Neural cell (in vitro differentiated cells): Measurements from ENCODE around the gene FBXO48.

Experiments used
- EP300 ChIP-seq: fragments of 450-650 bp; conservative IDR thresholded peaks from 2 replicates; pipeline ENCODE4 v1.6.1; 2014; ENCODE audit warnings: antibody characterized with exemption, mild to moderate bottlenecking, moderate library complexity; ENCODE audit not compliant: poor library complexity, severe bottlenecking
- EZH2 ChIP-seq: fragments of 200-600, 300-800 bp; shearing (Covaris generic), sonication (generic); IDR thresholded peaks from 2 replicates; pipeline ENCODE4 v1.6.1; 2014; ENCODE audit warnings: antibody characterized with exemption, low read length, borderline replicate concordance, mild to moderate bottlenecking; ENCODE audit not compliant: insufficient read depth, poor library complexity, severe bottlenecking
- MXI1 ChIP-seq: fragments of 450-650 bp; conservative IDR thresholded peaks from 2 replicates; pipeline ENCODE4 v1.6.1; 2014; ENCODE audit warnings: antibody characterized with exemption, mild to moderate bottlenecking; ENCODE audit not compliant: poor library complexity, severe bottlenecking
- POLR2AphosphoS5 ChIP-seq: IDR thresholded peaks from 2 replicates; pipeline ENCODE4 v1.6.1; 2012
- RAD21 ChIP-seq: fragments of 450-650 bp; conservative IDR thresholded peaks from 2 replicates; pipeline ENCODE4 v1.6.1; 2014; ENCODE audit warnings: antibody characterized with exemption, mild to moderate bottlenecking, moderate library complexity
- SMC3 ChIP-seq: fragments of 450-650 bp; conservative IDR thresholded peaks from 2 replicates; pipeline ENCODE4 v1.6.1; 2014; ENCODE audit warnings: antibody characterized with exemption, mild to moderate bottlenecking, moderate library complexity; ENCODE audit not compliant: poor library complexity
- TAF1 ChIP-seq: IDR thresholded peaks from 2 replicates; pipeline ENCODE4 v1.6.1; 2012; ENCODE audit warnings: low read depth
- TF ChIP-seq, protein P1 (sequence below): fragments of 450-650 bp; IDR thresholded peaks from 2 replicates; pipeline ENCODE4 v1.5.1; 2014; ENCODE audit warnings: antibody characterized with exemption, mild to moderate bottlenecking, moderate library complexity; ENCODE audit not compliant: poor library complexity, severe bottlenecking
- TF ChIP-seq, protein P2 (sequence below): IDR thresholded peaks from 2 replicates; pipeline ENCODE4 v1.6.1; 2012; ENCODE audit warnings: borderline replicate concordance

DNA sequence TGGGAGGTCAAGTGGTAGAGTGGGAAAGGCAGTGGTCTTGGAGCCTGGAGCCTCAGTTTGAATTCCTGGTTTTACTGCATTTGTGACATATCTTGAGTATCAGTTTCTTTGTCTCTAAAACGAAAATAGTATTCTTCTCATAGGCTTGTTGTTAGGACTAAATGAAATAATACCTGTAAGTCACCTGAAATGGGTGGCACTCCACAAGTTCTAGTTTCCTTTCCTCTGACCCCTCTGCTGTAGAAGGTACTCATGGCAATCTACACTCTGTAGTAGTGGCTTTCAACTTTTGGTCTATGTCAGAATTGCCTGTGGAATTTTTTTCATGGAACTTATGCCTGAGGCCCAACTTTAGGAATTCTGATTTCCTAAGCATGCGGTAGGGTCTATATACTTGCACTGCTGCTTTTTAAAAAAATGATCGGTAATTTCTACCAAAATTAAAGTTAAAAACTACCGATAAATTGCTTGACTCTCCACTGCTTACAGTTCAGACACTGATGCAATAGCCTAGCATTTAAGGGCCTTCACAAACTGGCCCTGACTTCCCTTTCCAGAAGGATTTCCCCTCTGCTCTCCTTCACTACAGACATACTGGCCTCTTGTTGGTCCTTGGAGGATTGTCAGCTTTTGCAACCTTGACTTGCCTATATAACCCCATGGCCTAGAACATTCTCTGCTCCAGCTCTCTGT is 54.8 kb downstream of the FBXO48 start:
- TF ChIP-seq POLR2AphosphoS5 (no peak), EP300 (no peak), MXI1 (no peak), SMC3 (no peak), TAF1 (no peak), EZH2 (no peak), RAD21 (no peak)
- TF ChIP-seq, protein P1, sequence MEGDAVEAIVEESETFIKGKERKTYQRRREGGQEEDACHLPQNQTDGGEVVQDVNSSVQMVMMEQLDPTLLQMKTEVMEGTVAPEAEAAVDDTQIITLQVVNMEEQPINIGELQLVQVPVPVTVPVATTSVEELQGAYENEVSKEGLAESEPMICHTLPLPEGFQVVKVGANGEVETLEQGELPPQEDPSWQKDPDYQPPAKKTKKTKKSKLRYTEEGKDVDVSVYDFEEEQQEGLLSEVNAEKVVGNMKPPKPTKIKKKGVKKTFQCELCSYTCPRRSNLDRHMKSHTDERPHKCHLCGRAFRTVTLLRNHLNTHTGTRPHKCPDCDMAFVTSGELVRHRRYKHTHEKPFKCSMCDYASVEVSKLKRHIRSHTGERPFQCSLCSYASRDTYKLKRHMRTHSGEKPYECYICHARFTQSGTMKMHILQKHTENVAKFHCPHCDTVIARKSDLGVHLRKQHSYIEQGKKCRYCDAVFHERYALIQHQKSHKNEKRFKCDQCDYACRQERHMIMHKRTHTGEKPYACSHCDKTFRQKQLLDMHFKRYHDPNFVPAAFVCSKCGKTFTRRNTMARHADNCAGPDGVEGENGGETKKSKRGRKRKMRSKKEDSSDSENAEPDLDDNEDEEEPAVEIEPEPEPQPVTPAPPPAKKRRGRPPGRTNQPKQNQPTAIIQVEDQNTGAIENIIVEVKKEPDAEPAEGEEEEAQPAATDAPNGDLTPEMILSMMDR: no peak
- TF ChIP-seq, protein P2, sequence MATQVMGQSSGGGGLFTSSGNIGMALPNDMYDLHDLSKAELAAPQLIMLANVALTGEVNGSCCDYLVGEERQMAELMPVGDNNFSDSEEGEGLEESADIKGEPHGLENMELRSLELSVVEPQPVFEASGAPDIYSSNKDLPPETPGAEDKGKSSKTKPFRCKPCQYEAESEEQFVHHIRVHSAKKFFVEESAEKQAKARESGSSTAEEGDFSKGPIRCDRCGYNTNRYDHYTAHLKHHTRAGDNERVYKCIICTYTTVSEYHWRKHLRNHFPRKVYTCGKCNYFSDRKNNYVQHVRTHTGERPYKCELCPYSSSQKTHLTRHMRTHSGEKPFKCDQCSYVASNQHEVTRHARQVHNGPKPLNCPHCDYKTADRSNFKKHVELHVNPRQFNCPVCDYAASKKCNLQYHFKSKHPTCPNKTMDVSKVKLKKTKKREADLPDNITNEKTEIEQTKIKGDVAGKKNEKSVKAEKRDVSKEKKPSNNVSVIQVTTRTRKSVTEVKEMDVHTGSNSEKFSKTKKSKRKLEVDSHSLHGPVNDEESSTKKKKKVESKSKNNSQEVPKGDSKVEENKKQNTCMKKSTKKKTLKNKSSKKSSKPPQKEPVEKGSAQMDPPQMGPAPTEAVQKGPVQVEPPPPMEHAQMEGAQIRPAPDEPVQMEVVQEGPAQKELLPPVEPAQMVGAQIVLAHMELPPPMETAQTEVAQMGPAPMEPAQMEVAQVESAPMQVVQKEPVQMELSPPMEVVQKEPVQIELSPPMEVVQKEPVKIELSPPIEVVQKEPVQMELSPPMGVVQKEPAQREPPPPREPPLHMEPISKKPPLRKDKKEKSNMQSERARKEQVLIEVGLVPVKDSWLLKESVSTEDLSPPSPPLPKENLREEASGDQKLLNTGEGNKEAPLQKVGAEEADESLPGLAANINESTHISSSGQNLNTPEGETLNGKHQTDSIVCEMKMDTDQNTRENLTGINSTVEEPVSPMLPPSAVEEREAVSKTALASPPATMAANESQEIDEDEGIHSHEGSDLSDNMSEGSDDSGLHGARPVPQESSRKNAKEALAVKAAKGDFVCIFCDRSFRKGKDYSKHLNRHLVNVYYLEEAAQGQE: no peak
